ENCODE data around the gene SS18L1. TPM values are rescaled to one million over a fixed set of nuclear protein-coding genes. Genes with fewer than 3 reads are reported as not detected.

Gene SS18L1
- polyA plus RNA-seq, 1 of the 3 experiments (the other 2 are of a cell fraction) = 10.7 TPM

DNA sequence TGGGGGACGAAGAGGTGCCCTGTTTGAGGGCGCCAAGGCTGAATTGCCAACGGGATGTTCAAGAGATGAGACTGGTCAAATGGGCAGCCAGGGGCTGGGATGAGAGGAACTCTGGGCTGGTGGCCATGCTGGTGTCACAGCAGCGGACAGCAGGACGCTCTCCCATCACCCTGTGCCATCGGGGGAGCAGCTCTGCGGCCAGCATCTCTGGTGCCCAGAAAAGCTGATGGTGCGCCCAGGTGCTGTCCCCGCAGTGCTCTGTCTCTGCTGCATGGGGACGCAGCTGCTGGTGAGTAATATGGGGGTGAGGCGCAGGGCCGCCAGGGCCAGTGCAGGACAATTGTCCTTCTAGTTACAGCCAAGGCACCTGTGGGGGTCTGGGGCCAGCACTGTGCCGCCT lies 81.5 kb downstream of the SS18L1 start:
- H3K27me3 ChIP-seq (ENCODE audit: insufficient read depth) = peaks cover 30% of the 10 kb centered on the region
- H3F3A ChIP-seq (replicated peaks; ENCODE audit: insufficient read depth) = peaks cover 7% of the 10 kb centered on the region
- CTCF ChIA-PET = interaction anchor here (1.1 to 1.2 kb wide), 2 partner anchors 81 to 157 kb away, joined by 3 read pairs; no protein-coding TSS in a partner anchor
- no peak for DNase-seq
- H2AFZ ChIP-seq (ENCODE audit: low read depth) = no peak overlapping the region
- H3K79me2 ChIP-seq (ENCODE audit: insufficient read depth) = no peaks in the 10 kb centered on the region
- no peak overlapping the region for H3K4me2 ChIP-seq
- H3K36me3 ChIP-seq (replicated peaks in 1 of 2; ENCODE audit: control insufficient read depth in 1 of 2, insufficient read depth in 2 of 2, low read length in 1 of 2) = no peaks in the 10 kb centered on the region
- H3K27ac ChIP-seq (ENCODE audit: low read depth in 2 of 2, low read length in 1 of 2) = no peak overlapping the region
- POLR2A ChIA-PET = no interaction called here
- 66% methylated on average over 4 of the region's 13 CpGs for WGBS (ENCODE audit: low lambda C conversion rate)
- H3K4me3 ChIP-seq (ENCODE audit: low read depth in 2 of 2, low read length in 1 of 2) = no peak overlapping the region
- 0 out of 2 replicates have a peak, but pooled peaks cover 8% of the 10 kb centered on the region for H4K20me1 ChIP-seq (ENCODE audit: insufficient read depth)
- H3K9me3 ChIP-seq = no peaks in the 10 kb centered on the region
- H3K9me2 ChIP-seq = no peaks in the 10 kb centered on the region
- H3K9ac ChIP-seq = no peak overlapping the region
- TF ChIP-seq USF2 (IDR thresholded peaks at IDR 0.05; ENCODE audit: borderline replicate concordance, low read depth, low read length) (no peak), GATA2 (CRISPR knock-in tag; IDR thresholded peaks at IDR 0.05) (no peak), EZH2phosphoT487 (IDR thresholded peaks at IDR 0.05; ENCODE audit: borderline replicate concordance, low read depth) (no peak), EP300 (IDR thresholded peaks at IDR 0.05; ENCODE audit: borderline replicate concordance in 1 of 2, low read depth in 1 of 2, low read length in 1 of 2) (no peak), SIN3A (IDR thresholded peaks at IDR 0.05; ENCODE audit: borderline replicate concordance, low read depth, low read length) (no peak), FOXM1 (IDR thresholded peaks at IDR 0.05; ENCODE audit: low read depth) (no peak)
- peaks cover 0 to 12% of the 10 kb centered on the region in 2 experiments; a peak in 1 of 4 replicates for H3K4me1 ChIP-seq (ENCODE audit: control insufficient read depth in 1 of 2, insufficient read depth in 2 of 2, low read depth in 1 of 2, low read length in 1 of 2)

GRCh38 chr20:62225820-62226635 lies 82.5 kb downstream of the SS18L1 start:
- POLR2A ChIA-PET = no interaction called here
- no peak for DNase-seq
- CTCF ChIA-PET = interaction anchor here (0.9 to 1.7 kb wide), 4 partner anchors 10 to 257 kb away, joined by 3 to 6 read pairs (median 3); no protein-coding TSS in a partner anchor
- H3K9me2 ChIP-seq = no peaks in the 10 kb centered on the region
- WGBS (ENCODE audit: low lambda C conversion rate) = 53% methylated on average over 16 of the region's 17 CpGs
- no peaks in the 10 kb centered on the region for H3K79me2 ChIP-seq (ENCODE audit: insufficient read depth)
- no peak overlapping the region for H3K27ac ChIP-seq (ENCODE audit: low read depth in 2 of 2, low read length in 1 of 2)
- no peaks in the 10 kb centered on the region for H3K36me3 ChIP-seq (replicated peaks in 1 of 2; ENCODE audit: control insufficient read depth in 1 of 2, insufficient read depth in 2 of 2, low read length in 1 of 2)
- no peak overlapping the region for H3K9ac ChIP-seq
- H3F3A ChIP-seq (replicated peaks; ENCODE audit: insufficient read depth) = peaks cover 7% of the 10 kb centered on the region
- no peaks in the 10 kb centered on the region for H3K9me3 ChIP-seq
- H3K27me3 ChIP-seq (ENCODE audit: insufficient read depth) = peaks cover 24% of the 10 kb centered on the region
- 0 out of 2 replicates have a peak, but pooled peaks cover under 1% of the 10 kb centered on the region for H4K20me1 ChIP-seq (ENCODE audit: insufficient read depth)
- peaks cover 0 to 7% of the 10 kb centered on the region in 2 experiments; a peak in 1 of 4 replicates for H3K4me1 ChIP-seq (ENCODE audit: control insufficient read depth in 1 of 2, insufficient read depth in 2 of 2, low read depth in 1 of 2, low read length in 1 of 2)
- H3K4me2 ChIP-seq = no peak overlapping the region
- H2AFZ ChIP-seq (ENCODE audit: low read depth) = no peak overlapping the region
- no peak overlapping the region for H3K4me3 ChIP-seq (ENCODE audit: low read depth in 2 of 2, low read length in 1 of 2)
- TF ChIP-seq MXI1 (IDR thresholded peaks at IDR 0.05; ENCODE audit: low read depth, low read length) (no peak), RAD21 (IDR thresholded peaks at IDR 0.05; ENCODE audit: low read length) (no peak), EZH2phosphoT487 (IDR thresholded peaks at IDR 0.05; ENCODE audit: borderline replicate concordance, low read depth) (no peak), SMC3 (IDR thresholded peaks at IDR 0.05; ENCODE audit: low read depth, low read length) (no peak), ZBTB33 (IDR thresholded peaks at IDR 0.05; ENCODE audit: borderline replicate concordance, low read depth) (no peak), IRF3 (IDR thresholded peaks at IDR 0.05; ENCODE audit: low read depth, low read length) (no peak), MEF2A (IDR thresholded peaks at IDR 0.05; ENCODE audit: borderline replicate concordance, low read depth) (no peak), PBX3 (IDR thresholded peaks at IDR 0.05) (no peak), NRF1 (IDR thresholded peaks at IDR 0.05; ENCODE audit: low read depth, low read length) (no peak)
- TF ChIP-seq, protein P1, sequence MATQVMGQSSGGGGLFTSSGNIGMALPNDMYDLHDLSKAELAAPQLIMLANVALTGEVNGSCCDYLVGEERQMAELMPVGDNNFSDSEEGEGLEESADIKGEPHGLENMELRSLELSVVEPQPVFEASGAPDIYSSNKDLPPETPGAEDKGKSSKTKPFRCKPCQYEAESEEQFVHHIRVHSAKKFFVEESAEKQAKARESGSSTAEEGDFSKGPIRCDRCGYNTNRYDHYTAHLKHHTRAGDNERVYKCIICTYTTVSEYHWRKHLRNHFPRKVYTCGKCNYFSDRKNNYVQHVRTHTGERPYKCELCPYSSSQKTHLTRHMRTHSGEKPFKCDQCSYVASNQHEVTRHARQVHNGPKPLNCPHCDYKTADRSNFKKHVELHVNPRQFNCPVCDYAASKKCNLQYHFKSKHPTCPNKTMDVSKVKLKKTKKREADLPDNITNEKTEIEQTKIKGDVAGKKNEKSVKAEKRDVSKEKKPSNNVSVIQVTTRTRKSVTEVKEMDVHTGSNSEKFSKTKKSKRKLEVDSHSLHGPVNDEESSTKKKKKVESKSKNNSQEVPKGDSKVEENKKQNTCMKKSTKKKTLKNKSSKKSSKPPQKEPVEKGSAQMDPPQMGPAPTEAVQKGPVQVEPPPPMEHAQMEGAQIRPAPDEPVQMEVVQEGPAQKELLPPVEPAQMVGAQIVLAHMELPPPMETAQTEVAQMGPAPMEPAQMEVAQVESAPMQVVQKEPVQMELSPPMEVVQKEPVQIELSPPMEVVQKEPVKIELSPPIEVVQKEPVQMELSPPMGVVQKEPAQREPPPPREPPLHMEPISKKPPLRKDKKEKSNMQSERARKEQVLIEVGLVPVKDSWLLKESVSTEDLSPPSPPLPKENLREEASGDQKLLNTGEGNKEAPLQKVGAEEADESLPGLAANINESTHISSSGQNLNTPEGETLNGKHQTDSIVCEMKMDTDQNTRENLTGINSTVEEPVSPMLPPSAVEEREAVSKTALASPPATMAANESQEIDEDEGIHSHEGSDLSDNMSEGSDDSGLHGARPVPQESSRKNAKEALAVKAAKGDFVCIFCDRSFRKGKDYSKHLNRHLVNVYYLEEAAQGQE (IDR thresholded peaks at IDR 0.05; ENCODE audit: low read depth, low read length) = no peak

All from SK-N-SH (cell line).